NCI-H187 (cell line): ENCODE data around the gene MRPL55.

Experiments used
- DNase-seq, 2 experiments: peaks; one replicate each; lab custom pipeline; 2025; lab: John Stamatoyannopoulos, UW

Gene MRPL55

DNA sequence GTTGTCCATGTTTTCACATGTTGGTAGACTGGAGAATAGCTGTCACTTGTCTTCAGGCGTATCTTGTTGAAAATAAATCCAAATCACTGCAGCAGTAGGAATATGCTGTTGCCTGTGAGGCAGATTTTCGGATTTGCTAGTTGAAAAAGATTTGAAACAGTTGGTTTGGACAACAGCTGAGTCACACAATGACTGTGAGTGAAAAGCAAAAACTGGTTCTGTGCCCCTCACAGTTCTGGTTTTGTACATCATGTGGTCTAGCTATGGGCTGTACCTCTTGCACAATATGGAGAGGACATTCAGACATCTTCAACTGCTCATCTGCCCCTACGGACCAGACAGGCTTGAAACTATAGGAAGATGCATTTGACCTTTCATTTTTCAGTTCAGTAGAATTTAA lies 24.8 kb downstream of the MRPL55 start:
- no peak for DNase-seq

DNA sequence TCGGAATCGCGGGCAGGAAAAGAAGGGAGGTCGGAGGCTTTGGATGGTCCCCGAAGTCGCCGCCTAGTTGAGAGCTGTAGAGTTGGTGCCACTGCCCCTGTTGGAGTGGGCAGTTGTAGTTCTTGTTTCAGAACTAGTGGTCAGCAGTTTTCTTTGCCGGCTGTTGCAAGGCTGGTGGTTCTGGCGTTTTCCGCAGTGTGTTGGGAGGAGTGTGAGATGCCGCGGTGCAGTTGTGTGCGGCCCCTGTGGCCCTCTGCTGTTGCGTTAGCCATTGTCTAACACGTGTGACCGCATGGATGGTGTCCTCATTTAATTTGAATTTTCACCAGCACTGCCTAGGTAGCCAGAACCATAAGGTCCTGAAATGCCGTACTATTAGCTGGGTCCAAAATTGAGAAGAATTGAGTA lies 25.2 kb downstream of the MRPL55 start:
- DNase-seq = no peak

DNA sequence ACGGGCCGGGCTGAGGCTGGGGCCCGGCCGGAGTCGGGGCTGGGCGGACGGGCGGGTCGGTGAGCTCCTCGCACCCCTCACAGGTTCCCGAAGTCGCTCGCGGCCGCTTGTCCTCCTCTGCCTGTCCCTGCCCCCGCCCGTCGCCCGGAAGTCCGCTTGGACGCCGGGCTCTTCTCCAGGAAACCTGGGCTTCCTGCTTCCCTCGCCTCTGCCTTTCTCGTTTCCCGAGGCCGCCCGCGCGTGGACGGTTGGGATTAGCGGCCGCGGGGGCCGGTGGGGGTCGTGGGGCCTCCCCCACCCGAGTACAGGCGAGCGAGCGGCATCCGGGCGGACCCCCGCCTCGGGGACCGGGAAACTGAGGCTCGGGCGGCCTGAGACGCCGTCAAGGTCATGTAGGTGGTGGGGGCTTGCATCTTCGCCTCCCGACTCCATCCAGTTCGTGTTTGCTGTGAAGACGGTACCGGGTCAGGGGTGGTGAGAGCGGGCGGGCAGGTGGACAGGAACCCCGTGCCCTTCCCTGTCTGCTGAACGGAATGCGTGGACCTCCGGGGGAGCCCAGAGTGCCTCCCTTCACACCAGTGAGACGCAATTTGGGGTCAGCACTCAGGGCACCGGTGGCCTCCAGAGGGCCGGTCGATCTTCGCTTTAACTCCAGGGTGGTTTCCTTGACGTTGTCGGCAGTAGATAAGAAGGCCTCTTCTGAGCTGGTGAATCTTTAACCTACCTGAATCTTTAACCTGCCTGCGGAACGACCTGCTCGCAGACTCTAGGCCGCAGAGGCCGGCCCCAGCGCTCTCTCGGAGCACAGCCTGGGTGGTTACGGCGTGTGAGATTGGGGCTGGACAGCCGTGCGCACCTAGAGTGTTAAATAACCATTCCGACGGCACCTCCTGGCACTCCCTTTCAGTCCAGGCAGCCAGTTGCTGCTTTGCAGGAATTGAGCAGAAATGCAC lies 25.9 kb downstream of the MRPL55 start:
- no peak for DNase-seq

DNA sequence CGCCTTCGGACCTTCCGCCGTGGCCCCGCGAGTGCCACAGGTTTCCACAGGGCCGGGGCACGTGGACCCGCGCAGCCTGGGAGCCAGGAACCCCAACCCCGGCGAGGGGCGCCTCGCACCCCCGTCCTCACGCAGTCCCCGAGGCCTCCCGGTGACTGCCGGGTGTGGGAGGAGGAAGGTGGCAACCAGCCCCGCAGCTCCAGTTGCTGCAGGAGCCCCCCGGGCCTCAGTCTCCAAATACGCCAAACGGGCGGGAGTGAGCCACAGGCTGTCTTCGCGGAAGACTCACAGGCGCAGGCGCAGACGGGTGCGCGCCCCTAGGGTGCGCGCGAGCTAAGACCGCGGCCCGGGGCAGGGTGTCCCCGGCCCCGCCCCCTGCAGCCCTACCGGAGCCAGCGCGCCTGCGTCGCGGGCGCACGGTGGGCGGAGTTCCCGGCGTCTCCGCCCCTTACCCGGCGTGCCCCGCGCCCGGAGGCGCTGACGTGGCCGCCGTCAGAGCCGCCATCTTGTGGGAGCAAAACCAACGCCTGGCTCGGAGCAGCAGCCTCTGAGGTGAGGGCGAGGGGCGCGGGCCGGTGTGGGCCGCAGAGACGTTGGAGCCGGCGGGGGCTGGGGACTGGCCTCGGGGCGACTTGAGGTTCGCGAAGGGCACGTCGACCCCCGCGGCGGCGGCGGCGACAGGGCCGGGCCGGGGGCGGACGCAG lies 26.7 kb downstream of the MRPL55 start, which contains the start of gene ARF1:
ARF1 (plus strand) TSS at position 495 of the 704 bp plus-strand sequence. CDS start 14,407 bp downstream, outside the sequence.
- peak; percentile 61 to 67 for DNase-seq

DNA sequence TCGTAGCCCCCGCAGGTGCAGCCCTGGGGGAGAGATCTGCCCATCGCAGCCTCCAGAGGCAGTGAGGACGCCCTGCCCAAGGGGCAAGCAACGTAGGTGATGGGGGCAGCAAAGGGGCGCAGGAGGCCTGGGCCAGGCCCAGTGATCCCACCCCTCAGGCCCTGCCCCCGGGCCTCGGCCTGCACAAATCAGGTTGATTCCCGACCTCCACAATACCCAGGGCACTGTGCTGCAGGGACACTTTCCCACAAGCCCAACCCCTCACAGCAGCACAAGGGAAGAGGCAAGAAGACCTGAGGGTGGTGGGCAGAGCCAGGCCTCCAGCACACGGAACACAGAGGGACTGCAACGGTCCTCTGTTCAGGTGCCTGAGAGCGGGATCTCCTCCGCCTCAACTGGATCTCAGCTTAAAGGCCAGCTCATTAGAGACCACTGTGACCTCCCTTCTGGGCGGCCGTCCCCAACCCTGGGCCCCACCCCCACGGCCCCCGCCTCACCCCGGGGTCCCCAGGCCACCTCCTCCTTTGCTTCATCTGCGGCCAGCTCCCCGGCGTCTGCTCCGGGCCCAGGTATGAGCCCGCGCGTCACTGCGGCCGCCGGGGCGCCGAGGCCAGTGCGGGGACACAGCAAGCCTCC lies 27.4 kb downstream of the MRPL55 start:
- no peak for DNase-seq

DNA sequence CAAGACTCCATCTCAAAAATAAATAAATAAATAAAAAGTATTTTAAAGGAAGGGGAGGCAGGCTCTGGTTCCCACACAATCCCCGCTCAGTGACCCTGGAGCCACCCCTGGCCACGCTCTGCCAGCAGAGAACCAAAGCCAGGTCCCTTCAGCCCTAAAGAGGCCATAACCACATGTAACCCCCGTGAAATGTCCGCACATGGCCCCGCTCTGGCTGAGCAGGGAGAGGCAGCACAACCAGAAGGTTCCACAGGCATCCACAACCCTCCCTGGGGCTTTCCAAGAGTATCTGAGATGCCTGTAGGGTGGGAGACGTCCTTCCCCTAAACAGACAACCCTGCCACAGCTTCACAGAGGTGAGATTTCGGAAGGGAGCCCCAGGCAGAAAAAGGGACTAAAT lies 28.0 kb downstream of the MRPL55 start:
- no peak for DNase-seq

DNA sequence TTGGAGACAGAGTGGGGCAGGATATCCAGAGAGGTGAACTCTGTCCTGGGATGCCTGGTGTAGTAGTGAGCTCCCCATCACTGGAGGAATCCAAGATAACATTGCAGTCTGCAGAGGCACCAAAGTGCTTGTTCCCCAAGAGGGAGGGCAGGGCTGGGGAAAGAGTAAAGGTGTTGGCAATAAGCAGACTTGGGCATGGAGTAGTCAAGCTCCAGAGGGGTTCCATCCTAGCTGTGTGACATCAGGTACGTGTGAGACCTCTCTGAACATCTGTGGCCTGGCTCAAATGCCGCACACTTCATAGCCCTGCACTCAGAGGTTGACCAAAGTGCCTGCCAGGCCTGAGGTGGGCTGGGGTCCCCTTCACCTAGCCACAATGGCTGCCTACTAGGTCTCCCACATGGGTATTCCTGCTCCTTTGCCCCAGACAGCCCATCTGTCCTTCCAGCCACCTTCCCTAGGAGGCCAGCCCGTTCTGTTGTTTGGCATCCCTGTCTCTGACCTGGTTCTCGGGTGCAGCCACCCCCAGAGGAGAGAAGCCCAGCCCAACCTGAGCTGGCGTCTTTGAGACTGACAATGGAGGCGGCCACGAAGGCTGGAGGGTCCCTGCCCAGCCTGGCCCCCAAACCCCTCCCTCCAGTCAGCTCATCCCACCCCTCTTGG lies 29.4 kb downstream of the MRPL55 start:
- no peak for DNase-seq

DNA sequence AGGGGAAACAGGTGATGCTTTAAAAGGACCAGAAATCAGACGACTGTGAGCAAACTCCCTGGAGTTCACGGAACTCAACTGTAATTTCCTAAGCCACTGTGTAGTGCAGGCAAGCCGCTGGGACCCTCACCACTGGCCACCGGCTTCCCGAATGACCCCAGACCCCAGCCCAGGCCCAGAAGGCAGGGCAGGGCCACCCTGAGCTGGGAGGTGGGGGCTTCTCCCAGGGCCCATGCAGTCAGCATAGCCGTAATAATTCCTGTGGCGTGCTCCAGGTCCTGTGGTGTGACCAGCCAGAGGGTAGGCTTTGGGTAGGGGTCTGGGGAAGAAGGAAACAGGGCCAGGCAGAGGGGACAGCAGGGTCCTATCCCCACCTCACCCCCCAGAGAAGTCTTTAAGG lies 30.1 kb downstream of the MRPL55 start:
- no peak for DNase-seq

DNA sequence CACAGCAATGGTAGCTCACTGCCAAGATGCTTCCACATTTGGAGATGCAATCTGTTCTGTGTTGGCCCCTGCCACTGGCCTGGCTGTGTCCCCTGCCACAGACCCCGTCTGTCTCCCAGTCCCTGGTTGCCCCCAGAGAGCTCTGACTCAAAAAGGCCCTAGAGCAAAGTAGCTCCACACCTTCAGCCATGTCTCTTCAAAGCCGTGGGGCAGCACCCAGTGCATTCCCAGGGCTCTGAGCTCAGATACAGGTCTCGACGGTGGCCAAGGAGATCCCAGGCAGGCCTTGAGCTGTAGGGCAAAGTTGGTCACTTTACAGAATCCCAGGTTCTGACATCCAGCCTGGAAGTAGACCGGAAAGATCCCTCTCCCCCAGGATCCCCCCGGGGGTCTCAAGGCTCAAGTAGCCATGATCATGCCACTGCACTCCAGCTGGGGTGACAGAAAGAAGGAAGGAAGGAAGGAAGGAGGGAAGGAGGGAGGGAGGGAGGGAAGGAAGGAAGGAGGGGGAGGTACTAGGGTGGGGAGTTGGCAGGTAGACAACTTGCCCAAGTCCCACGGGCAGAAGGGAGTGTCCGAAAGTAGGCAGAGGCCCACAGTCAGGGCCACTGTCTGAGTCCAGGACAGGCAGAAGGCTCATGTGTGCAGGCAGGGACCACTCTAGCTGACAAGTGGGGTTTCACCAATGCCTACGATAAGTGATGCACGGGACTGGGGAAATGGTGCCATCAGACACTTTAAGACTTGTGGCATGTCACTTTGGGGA lies 31.4 kb downstream of the MRPL55 start:
- DNase-seq = no peak

DNA sequence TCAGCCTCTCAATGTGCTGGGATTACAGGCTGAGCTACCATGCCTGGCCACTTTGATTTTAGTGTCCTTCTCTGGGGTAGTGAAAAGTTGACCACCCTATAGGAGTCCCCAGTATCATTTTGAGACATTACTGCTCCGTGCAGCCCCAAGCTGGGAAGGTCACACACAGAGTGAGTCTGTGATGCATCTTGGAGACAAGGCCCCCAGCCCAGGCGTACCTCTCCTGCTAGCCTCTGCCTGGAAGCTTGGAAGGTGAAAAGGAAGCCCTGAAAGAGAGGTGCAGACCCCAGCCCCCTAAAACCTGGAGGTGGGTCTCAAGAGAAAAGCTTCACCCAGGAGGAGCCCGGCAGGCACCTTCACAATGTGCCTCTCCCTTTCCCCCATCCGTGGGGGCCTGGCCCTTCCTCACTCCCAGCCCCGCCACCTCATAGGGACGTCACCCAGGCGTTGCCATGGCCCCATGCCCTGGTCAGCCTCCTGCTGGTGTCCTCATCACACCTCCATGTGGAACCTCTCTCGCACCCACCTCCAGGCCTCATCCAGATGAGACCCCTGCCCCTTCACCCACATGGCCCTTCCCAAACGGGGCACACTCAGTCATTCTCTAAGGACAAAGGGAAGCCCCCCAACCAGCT lies 32.2 kb downstream of the MRPL55 start:
- no peak for DNase-seq

DNA sequence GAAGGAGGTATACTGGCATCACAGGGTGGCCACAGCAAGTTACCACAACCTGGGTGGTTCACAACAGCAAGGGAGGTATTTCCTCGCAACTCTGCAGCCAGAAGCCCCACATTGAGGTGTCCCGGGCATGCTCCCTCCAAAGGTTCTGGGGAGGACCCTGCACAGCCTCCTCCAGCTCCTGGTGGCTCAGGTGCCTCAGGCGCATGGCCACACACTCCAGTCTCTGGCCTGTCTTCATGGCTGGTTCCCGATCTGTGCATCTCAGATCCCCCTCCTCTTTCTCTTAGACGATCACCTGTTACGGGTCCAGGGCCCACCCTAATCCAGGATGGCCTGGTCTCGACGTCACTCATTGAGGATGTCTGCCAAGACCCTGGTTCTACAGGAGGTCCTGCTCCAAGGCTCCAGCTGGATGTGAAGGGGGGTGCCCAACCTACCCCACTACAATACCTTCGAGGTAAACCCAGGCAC lies 33.3 kb downstream of the MRPL55 start:
- no peak for DNase-seq

DNA sequence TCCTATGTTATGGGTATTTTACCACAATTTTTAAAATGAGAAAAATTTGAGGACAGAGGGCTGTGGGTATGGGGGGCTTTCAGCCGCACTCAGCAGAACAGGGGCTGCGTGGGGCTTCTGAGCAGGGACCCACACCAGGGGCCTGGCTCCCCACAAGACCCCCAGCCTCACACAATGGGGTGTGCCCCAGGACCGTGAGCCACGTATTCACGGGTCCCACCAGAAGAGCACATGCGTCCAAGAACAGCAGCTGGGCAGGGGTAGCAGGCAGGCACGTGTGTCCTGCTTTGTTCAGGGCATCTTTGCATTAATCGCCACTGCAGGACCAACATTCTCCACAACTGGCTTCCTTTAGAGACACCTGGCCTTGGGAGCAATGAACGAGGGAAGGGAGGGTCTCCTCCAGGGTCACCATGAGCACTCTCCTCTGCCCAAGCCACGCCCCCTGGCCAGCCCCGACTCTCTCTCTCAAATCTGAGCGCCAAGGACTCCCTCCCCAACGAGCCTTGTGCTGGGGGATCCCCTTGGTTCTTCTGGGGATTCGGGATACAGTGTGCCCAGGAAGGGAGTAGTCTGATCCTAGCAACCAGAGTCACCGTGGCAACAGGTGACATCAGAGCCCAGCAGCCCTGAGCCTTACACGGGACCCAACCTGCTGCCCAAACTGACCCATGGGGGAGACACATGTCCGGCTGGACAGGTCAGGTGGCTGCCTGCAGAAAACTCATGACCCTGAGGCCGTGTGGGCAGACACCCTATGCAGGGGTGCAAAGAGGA lies 34.0 kb downstream of the MRPL55 start:
- DNase-seq = no peak

DNA sequence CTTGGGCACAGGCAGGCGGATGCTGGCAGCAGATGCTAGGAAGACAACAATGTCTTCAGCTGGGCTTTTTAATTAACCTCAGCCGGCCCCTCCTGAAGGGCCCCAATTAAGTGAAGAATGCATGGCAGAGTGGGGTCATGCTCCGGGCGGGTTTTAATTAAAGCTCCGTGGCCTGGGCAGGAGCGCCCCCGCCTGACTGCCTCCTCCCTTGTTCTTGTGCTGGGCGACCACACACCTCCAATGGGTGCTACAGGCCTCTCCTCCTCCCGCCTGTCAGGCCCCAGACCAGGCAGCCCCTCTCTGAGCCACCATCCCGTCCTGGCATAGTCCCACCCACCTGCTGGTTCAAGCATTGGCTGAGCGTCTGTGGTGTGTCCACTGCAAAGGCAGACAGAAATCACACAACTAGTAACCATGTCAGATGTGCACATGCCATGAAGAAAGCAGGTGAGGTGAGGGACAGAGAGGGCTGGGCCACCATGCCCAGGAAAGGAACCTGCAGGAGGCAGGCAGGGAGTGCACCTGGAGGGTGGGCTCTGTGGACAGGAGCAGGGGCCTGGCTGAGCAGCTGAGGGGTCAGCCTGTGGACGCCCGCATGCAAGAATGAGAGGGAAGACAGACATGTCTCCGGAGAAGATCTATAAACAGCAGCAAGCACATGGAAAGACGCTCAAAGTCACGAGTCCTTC lies 35.1 kb downstream of the MRPL55 start:
- DNase-seq = no peak

DNA sequence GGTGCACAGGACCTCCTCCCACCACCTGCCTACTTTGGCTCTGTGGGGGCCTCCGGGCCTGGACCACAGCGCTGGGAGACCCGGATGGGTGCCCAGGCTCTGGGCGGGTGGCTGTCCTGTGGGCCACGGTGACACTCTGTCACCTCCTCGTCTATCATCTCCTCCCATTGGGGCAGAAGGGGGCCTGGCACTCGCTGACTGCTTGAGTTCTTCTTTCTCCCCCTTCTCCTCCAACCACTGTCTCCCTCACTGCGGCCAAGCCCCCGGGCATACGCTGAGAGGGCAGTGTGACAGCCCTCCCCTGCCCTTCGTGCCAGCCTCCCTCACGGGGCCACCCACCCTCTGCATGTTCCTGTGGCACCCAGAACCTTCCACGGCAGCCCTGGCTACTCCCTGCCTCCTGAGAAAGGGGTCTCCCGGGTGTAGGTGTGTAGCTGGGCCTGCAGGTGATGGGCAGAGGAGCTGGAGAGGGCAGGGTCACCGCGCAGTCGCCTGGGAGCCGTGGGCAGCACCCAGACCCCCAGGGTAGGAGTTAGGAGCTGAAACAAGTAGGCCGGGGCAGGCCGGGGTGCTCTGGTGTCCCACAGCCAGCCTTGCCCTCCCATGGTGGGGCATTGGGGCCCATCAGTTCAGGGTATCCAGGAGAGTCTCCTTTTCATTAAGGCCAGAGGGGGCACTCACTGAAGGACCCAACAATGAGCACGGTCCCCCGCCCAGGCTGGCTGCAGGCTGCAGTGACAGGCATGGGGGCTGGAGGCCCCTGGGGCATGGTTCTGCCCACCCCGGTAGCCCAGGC lies 35.8 kb downstream of the MRPL55 start:
- DNase-seq = no peak

DNA sequence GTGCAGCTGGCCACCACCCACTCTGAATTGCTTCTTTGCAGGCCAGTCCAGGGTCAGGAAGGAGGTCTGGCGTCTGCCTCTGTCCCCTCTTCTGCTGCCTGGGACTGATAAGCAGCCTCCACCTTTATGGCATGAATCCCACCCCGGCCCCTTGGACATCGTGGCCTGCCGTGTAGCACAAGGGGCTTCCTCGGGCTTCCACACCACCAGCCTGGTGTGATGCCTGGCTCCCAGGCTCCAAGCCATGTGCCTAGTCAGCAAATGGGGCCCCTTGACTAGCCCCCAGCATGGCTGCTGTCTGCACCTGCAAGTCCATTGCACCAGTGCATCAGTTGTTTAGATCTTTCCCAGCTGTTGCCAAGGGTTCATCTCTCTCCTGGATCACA lies 36.4 kb downstream of the MRPL55 start:
- no peak for DNase-seq

DNA sequence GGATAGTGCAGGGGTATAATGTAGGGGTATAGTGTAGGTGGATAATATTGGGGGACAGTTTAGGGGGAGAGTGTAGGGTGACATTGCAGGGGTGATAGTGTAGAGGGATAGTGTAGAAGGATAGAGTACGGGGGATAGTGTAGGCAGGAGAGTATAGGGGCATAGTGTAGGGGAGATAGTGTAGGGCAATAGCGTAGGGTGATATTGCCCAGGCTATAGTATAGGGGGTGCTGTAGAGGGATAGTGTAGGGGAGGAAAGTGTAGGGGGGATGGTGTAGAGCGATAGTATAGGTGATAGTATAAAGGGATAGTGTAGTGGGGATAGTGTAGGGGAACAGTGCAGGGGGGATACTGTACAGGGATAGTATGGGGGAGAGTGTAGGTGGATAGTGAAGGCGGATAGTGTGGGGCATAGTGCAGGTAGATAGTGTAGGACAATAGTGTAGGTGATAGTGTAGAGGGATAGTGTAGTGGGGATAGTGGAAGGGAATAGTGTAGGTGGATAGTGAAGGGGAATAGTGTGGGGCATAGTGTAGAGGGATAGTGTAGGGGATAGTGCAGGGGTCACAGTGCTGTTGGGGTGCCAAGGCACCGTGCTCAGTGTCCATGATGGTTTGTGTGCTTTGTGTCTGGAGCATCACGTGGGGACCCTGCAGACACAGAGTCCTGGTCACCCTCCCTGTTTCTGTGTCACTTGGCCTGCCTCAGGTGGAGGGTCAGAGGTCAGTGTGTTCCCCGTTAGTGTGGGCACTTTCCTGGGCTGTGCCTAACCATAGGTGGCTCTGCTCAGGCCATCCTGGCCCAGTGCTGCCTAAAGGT lies 37.1 kb downstream of the MRPL55 start:
- DNase-seq = no peak

DNA sequence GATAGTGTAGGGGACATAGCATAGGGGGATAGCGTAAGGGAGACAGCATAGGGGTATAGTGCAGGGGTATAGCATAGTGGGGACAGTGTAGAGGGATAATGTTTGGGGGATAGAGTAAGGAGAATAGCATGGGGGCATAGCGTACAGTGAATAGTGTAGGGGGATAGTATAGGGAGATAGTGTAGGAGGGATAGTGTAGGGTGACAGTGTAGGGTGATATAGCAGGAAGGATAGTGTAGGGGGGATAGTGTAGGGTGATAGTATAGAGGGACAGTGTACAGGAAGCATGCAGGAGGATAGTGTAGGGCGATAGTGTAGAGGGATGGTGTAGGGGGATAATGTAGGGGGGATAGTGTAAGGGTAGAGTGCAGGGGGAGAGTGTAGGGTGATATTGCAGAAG lies 38.2 kb downstream of the MRPL55 start:
- no peak for DNase-seq

DNA sequence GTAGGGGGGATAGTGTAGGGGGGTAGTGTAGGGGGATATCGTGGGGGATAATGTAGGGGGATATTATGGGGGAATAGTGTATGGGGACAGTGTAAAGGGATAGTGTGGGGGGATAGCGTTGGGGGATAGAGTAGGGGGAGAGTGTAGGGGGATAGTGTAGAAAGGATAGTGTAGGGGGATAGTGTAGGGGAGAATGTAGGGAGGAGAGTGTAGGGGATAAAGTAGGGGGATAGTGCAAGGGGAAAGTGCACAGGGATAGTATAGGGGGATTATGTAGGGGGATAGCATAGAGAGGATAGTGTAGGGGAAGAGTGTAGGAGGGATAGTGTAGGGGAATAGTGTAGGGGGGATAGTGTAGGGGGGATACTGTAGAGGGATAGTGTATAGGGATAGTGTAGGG lies 38.9 kb downstream of the MRPL55 start:
- no peak for DNase-seq
